Nephron (organoid): ENCODE results near the gene SCN7A.

ENCODE experiments used
- H3K27ac Mint-ChIP-seq, 3 experiments: 2 replicates each; pipeline ENCODE4 v1.8.0; 2020; ENCODE audit warnings: mixed read lengths in 3 of 3, mild to moderate bottlenecking in 2 of 3, moderate library complexity in 1 of 3
- H3K27me3 Mint-ChIP-seq: 2 replicates; pipeline ENCODE4 v1.8.0; 2021; ENCODE audit warnings: low read depth, mild to moderate bottlenecking, moderate library complexity, mixed read lengths
- H3K36me3 Mint-ChIP-seq: 2 replicates; pipeline ENCODE4 v1.8.0; 2020; ENCODE audit warnings: low read depth, mixed read lengths
- H3K4me1 Mint-ChIP-seq: 2 replicates; pipeline ENCODE4 v1.8.0; 2020; ENCODE audit warnings: mixed read lengths
- H3K4me3 Mint-ChIP-seq, 3 experiments: 2 replicates each; pipeline ENCODE4 v1.8.0; 2020; ENCODE audit warnings: mild to moderate bottlenecking in 3 of 3, mixed read lengths in 3 of 3, moderate library complexity in 2 of 3
- H3K9me3 Mint-ChIP-seq: 2 replicates; pipeline ENCODE4 v1.8.0; 2020; ENCODE audit warnings: mixed read lengths
- CTCF ChIP-seq, 3 experiments: fragments of 200-600 bp; sonication (generic); IDR thresholded peaks; one replicate each; pipeline ENCODE4 v1.5.0; 2021; ENCODE audit warnings: antibody characterized with exemption in 3 of 3; ENCODE audit not compliant: unreplicated experiment in 3 of 3

SCN7A gene

GRCh38 chr2:166436976-166437375 is 57.1 kb downstream of the SCN7A start:
- no peaks in the 10 kb centered on the region for H3K36me3 Mint-ChIP-seq
- no peaks in the 10 kb centered on the region for H3K4me1 Mint-ChIP-seq
- H3K4me3 Mint-ChIP-seq, result no peak overlapping the region
- H3K9me3 Mint-ChIP-seq, result no peaks in the 10 kb centered on the region
- no peaks in the 10 kb centered on the region for H3K27me3 Mint-ChIP-seq
- H3K27ac Mint-ChIP-seq, result no peak overlapping the region
- TF ChIP-seq CTCF (IDR thresholded peaks at IDR 0.05; ENCODE audit: unreplicated experiment in 3 of 3), result no peak

- no peaks in the 10 kb centered on the region for H3K9me3 Mint-ChIP-seq
- no peak overlapping the region for H3K27ac Mint-ChIP-seq
- no peak overlapping the region for H3K4me3 Mint-ChIP-seq
- H3K4me1 Mint-ChIP-seq, result no peaks in the 10 kb centered on the region
- no peaks in the 10 kb centered on the region for H3K27me3 Mint-ChIP-seq
- TF ChIP-seq CTCF (IDR thresholded peaks at IDR 0.05; ENCODE audit: unreplicated experiment in 3 of 3), result no peak
- H3K36me3 Mint-ChIP-seq, result no peaks in the 10 kb centered on the region
Measured at GRCh38 chr2:166436189-166436588, 57.9 kb downstream of the SCN7A start.

- H3K4me3 Mint-ChIP-seq, result no peak overlapping the region
- TF ChIP-seq CTCF (IDR thresholded peaks at IDR 0.05; ENCODE audit: unreplicated experiment in 3 of 3), result no peak
- no peaks in the 10 kb centered on the region for H3K36me3 Mint-ChIP-seq
- H3K27me3 Mint-ChIP-seq, result no peaks in the 10 kb centered on the region
- H3K4me1 Mint-ChIP-seq, result no peaks in the 10 kb centered on the region
- no peaks in the 10 kb centered on the region for H3K9me3 Mint-ChIP-seq
- H3K27ac Mint-ChIP-seq, result no peak overlapping the region
Measured at GRCh38 chr2:166434491-166434890, 59.6 kb downstream of the SCN7A start.

- H3K4me1 Mint-ChIP-seq, result no peaks in the 10 kb centered on the region
- no peaks in the 10 kb centered on the region for H3K9me3 Mint-ChIP-seq
- no peak overlapping the region for H3K4me3 Mint-ChIP-seq
- no peaks in the 10 kb centered on the region for H3K36me3 Mint-ChIP-seq
- no peak overlapping the region for H3K27ac Mint-ChIP-seq
- no peaks in the 10 kb centered on the region for H3K27me3 Mint-ChIP-seq
- no peak for TF ChIP-seq CTCF (IDR thresholded peaks at IDR 0.05; ENCODE audit: unreplicated experiment in 3 of 3)
Measured at GRCh38 chr2:166433457-166433856, 60.6 kb downstream of the SCN7A start.

- no peaks in the 10 kb centered on the region for H3K9me3 Mint-ChIP-seq
- no peak overlapping the region for H3K27ac Mint-ChIP-seq
- no peaks in the 10 kb centered on the region for H3K36me3 Mint-ChIP-seq
- H3K27me3 Mint-ChIP-seq, result no peaks in the 10 kb centered on the region
- TF ChIP-seq CTCF (IDR thresholded peaks at IDR 0.05; ENCODE audit: unreplicated experiment in 3 of 3), result no peak
- no peaks in the 10 kb centered on the region for H3K4me1 Mint-ChIP-seq
- no peak overlapping the region for H3K4me3 Mint-ChIP-seq
Measured at GRCh38 chr2:166432331-166432730, 61.7 kb downstream of the SCN7A start.

GRCh38 chr2:166424841-166425240 is 69.2 kb downstream of the SCN7A start:
- Mint-ChIP-seq H3K36me3 (no peaks in the 10 kb centered on the region), H3K27ac (no peak overlapping the region), H3K9me3 (no peaks in the 10 kb centered on the region), H3K4me1 (no peaks in the 10 kb centered on the region), H3K27me3 (no peaks in the 10 kb centered on the region), H3K4me3 (no peak overlapping the region)
- TF ChIP-seq CTCF (IDR thresholded peaks at IDR 0.05; ENCODE audit: unreplicated experiment in 3 of 3), result no peak
